GM12872 (cell line): ENCODE data around the gene PPDPF.

Experiments
- TF ChIP-seq, protein P1 (sequence below): IDR thresholded peaks from 3 replicates; pipeline ENCODE4 v1.5.1; 2011; ENCODE audit warnings: low read depth, mild to moderate bottlenecking, low read length, moderate library complexity; ENCODE audit not compliant: insufficient read depth

PPDPF gene

GRCh38 chr20:63490416-63490815 is 30.1 kb upstream of the PPDPF start:
- TF ChIP-seq, protein P1, sequence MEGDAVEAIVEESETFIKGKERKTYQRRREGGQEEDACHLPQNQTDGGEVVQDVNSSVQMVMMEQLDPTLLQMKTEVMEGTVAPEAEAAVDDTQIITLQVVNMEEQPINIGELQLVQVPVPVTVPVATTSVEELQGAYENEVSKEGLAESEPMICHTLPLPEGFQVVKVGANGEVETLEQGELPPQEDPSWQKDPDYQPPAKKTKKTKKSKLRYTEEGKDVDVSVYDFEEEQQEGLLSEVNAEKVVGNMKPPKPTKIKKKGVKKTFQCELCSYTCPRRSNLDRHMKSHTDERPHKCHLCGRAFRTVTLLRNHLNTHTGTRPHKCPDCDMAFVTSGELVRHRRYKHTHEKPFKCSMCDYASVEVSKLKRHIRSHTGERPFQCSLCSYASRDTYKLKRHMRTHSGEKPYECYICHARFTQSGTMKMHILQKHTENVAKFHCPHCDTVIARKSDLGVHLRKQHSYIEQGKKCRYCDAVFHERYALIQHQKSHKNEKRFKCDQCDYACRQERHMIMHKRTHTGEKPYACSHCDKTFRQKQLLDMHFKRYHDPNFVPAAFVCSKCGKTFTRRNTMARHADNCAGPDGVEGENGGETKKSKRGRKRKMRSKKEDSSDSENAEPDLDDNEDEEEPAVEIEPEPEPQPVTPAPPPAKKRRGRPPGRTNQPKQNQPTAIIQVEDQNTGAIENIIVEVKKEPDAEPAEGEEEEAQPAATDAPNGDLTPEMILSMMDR, result no peak

DNA sequence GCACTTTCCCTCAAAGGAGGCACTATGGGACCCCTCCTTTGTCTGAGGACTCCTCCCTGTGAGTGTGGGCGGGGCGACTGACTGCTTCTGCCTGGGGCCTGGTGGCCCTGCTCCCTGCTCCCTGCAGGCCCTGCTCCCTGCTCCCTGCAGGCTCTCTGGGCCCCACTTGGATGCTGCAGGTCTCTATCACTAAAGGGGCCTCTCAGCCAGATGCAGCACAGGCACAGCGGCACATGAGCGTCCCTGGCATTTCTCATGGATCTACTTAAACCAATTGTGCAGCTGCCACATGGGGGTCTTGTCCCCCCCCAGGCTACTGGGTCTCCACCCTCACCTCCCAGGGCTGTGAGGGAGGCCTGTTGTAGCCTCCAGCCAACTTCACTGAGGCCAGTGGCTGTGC is 29.5 kb upstream of the PPDPF start:
- TF ChIP-seq, protein P1, result no peak

GRCh38 chr20:63491635-63492230 is 28.8 kb upstream of the PPDPF start:
- TF ChIP-seq, protein P1, result no peak

- TF ChIP-seq, protein P1, result no peak
Measured at GRCh38 chr20:63492518-63492917, 28.0 kb upstream of the PPDPF start.

DNA sequence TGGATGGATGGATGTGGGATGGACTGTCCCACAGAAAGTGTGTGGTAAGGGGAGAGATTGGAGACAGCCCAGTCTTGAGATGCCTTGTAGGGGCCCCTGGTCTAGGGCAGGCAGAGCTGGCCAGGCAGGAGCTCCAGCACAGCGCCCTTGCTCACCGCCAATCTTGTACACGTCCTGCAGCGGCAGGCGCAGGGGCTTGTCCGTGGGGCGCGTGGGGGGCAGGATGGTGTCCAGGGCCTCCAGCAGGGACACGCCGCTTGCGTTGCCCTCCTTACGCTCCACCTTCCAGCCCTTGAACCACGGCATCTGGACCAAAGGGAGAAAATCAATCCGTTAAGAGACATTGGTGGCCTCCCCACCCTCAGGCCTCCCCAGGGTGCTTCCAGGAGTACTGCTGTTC is 27.6 kb upstream of the PPDPF start:
- TF ChIP-seq, protein P1, result no peak

GRCh38 chr20:63493563-63494020 is 27.0 kb upstream of the PPDPF start:
- TF ChIP-seq, protein P1, result no peak

- TF ChIP-seq, protein P1, result no peak
Measured at GRCh38 chr20:63494084-63494419, 26.5 kb upstream of the PPDPF start.
